ENCODE measurements around the gene TECR.

- TF ChIP-seq CTCF (IDR thresholded peaks at IDR 0.05; ENCODE audit: insufficient read depth, low read depth, low read length) (no peak), EZH2 (IDR thresholded peaks at IDR 0.05; ENCODE audit: insufficient read depth, low read length) (no peak)
Observed at GRCh38 chr19:14495672-14496028, 33.7 kb upstream of the TECR start.
